ENCODE data around the gene MAGOH. TPM values are rescaled to one million over a fixed set of nuclear protein-coding genes. Genes with fewer than 3 reads are reported as not detected.
A peak's percentile ranks its signal among the peaks of the same experiment; 100 is the strongest.

MAGOH gene
- total RNA-seq, 1 donor from 2014 or later: 27.2 TPM

DNA sequence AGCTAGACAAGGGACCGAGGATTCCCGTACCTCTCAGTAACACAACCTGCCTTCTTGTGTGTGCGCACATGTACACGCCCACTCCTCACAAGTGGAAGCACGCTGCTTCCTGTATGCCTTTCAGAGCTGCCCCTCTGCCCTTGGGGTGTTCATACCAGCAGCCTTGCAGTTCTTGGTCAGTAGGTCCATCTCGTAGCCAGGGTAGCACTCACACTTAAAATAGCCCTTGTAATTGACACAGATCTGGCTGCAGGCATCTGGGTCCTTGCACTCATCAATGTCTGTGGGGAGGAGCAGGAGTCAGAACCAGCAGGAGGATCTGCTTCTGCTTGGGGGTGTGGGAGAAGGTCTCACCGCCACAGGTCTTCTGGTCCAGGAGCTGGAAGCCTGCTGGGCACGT, 32.6 kb upstream of the MAGOH start:
- H3K4me3 Mint-ChIP-seq (ENCODE audit: unreplicated experiment): no peak overlapping the region
- TF ChIP-seq, protein P1, sequence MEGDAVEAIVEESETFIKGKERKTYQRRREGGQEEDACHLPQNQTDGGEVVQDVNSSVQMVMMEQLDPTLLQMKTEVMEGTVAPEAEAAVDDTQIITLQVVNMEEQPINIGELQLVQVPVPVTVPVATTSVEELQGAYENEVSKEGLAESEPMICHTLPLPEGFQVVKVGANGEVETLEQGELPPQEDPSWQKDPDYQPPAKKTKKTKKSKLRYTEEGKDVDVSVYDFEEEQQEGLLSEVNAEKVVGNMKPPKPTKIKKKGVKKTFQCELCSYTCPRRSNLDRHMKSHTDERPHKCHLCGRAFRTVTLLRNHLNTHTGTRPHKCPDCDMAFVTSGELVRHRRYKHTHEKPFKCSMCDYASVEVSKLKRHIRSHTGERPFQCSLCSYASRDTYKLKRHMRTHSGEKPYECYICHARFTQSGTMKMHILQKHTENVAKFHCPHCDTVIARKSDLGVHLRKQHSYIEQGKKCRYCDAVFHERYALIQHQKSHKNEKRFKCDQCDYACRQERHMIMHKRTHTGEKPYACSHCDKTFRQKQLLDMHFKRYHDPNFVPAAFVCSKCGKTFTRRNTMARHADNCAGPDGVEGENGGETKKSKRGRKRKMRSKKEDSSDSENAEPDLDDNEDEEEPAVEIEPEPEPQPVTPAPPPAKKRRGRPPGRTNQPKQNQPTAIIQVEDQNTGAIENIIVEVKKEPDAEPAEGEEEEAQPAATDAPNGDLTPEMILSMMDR (IDR thresholded peaks at IDR 0.05): no peak
- H3K27me3 Mint-ChIP-seq (ENCODE audit: low read depth): no peaks in the 10 kb centered on the region
- no peak overlapping the region for H3K27ac Mint-ChIP-seq (ENCODE audit: unreplicated experiment)
- H3K4me1 Mint-ChIP-seq (ENCODE audit: low read depth): no peaks in the 10 kb centered on the region
- DNase-seq (ENCODE audit: low spot score): peak; percentile 12
- H3K9me3 Mint-ChIP-seq (ENCODE audit: low read depth): no peaks in the 10 kb centered on the region
- H3K36me3 Mint-ChIP-seq (ENCODE audit: low read depth): peaks cover 4% of the 10 kb centered on the region

DNA sequence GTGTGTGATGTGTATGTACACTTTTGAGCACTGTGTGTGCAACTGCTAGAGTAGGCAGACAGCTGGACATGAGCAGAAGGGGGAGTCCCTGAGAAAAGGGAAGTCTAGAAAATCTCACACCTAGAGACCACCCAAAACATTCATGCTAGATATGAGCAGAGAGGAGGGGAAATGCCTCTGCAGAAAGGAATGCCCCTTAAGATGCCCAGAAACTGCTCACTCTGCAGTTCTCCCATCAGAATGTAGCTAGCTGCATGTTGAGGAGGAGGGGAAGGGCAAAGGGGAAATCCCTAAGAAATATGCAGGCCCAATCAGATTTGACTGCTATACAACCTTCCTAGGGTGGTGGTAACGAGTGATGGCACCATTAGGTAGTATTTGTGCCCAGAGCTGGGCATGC, 31.8 kb upstream of the MAGOH start:
- Mint-ChIP-seq H3K4me3 (ENCODE audit: unreplicated experiment) (no peak overlapping the region), H3K27me3 (ENCODE audit: low read depth) (no peaks in the 10 kb centered on the region), H3K9me3 (ENCODE audit: low read depth) (no peaks in the 10 kb centered on the region), H3K36me3 (ENCODE audit: low read depth) (peaks cover 8% of the 10 kb centered on the region), H3K4me1 (ENCODE audit: low read depth) (no peaks in the 10 kb centered on the region), H3K27ac (ENCODE audit: unreplicated experiment) (no peak overlapping the region)
- TF ChIP-seq, protein P1 (IDR thresholded peaks at IDR 0.05): no peak
- no peak for DNase-seq (ENCODE audit: low spot score)

DNA sequence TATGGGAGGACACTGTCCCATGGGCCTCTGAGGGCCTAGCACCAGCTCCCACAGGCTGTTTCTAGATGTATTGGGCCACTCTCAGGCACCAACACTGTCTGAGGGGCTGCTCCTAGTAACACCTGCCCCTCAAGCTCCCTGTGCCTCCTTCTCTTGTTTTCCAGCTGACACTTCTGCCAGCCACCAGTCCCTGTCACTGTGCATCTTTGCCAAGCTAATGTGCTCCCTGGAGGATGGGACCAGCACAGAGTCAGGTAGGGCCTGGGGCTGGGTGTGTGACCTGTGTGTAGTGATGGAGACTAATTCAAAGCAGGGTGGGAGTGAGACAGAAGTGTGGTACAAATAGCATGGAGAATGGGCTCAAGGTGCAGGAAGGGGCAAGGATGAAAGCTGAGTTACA, 29.4 kb upstream of the MAGOH start:
- no peaks in the 10 kb centered on the region for H3K9me3 Mint-ChIP-seq (ENCODE audit: low read depth)
- TF ChIP-seq, protein P1 (IDR thresholded peaks at IDR 0.05): no peak
- no peak for DNase-seq (ENCODE audit: low spot score)
- no peak overlapping the region for H3K27ac Mint-ChIP-seq (ENCODE audit: unreplicated experiment)
- H3K4me1 Mint-ChIP-seq (ENCODE audit: low read depth): no peaks in the 10 kb centered on the region
- peaks cover 13% of the 10 kb centered on the region for H3K36me3 Mint-ChIP-seq (ENCODE audit: low read depth)
- no peak overlapping the region for H3K4me3 Mint-ChIP-seq (ENCODE audit: unreplicated experiment)
- H3K27me3 Mint-ChIP-seq (ENCODE audit: low read depth): no peaks in the 10 kb centered on the region

DNA sequence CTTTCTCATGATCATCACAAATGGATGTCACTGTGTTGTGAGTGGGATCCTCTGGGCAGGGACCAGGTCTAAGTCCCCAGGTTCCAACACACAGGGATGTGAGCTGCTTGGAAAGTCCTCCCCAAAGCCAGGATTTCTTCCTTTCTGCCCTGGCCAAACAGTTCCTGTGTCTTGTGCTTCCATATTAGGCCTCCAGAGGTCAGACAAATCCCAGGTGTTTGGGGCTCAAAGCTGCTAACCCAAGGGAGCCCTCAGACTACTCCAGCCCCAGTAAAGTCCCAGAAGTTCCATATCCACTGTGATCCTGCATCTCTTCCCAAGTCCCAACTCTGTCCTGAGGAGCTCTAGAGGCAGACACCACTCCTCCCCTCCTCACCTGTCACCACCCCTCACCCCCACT, 27.7 kb upstream of the MAGOH start:
- no peak for DNase-seq (ENCODE audit: low spot score)
- Mint-ChIP-seq H3K4me3 (ENCODE audit: unreplicated experiment) (no peak overlapping the region), H3K27me3 (ENCODE audit: low read depth) (no peaks in the 10 kb centered on the region), H3K27ac (ENCODE audit: unreplicated experiment) (no peak overlapping the region), H3K4me1 (ENCODE audit: low read depth) (no peaks in the 10 kb centered on the region), H3K36me3 (ENCODE audit: low read depth) (peaks cover 12% of the 10 kb centered on the region), H3K9me3 (ENCODE audit: low read depth) (no peaks in the 10 kb centered on the region)
- TF ChIP-seq, protein P1 (IDR thresholded peaks at IDR 0.05): peak; percentile 46

DNA sequence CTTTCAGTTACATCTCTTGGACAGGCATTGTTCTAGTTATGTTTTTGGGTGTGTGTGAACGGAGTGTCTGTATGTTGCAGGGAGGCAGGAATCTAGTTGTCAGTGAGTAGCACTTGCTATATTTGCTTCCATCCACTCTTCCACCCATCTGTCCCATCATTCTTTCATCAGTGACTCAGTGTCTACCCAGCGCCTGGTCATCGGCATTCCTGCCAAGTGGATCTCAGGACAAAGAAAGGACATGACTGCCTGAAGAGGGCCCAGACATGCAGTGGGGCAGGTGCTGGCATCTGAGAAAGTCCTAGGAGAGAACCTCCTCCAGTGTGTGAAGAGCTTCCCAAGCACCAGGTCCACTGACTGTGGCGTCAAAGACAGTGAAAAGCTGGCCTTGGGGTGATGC, 27.3 kb upstream of the MAGOH start:
- DNase-seq (ENCODE audit: low spot score): no peak
- TF ChIP-seq, protein P1 (IDR thresholded peaks at IDR 0.05): no peak
- peaks cover 9% of the 10 kb centered on the region for H3K36me3 Mint-ChIP-seq (ENCODE audit: low read depth)

More for the DNA sequence above, 27.3 kb upstream of the MAGOH start:
- Mint-ChIP-seq H3K27me3 (ENCODE audit: low read depth) (no peaks in the 10 kb centered on the region), H3K27ac (ENCODE audit: unreplicated experiment) (no peak overlapping the region), H3K4me1 (ENCODE audit: low read depth) (no peaks in the 10 kb centered on the region), H3K9me3 (ENCODE audit: low read depth) (no peaks in the 10 kb centered on the region), H3K4me3 (ENCODE audit: unreplicated experiment) (no peak overlapping the region)
